Fibroblast of peridontal ligament (primary cell): ENCODE data around the gene AP4M1.

ENCODE experiments used
- DNase-seq: peaks from one replicate; pipeline ENCODE4 v3.0.0-alpha.2; 2010; ENCODE audit errors: extremely low read depth

The AP4M1 gene

GRCh38 chr7:100101016-100101862 lies at the start of gene AP4M1, which contains the start of gene MCM7:
Gene AP4M1 (plus strand): TSS chr7:100101643. CDS start chr7:100101715, 72 bp downstream.
Gene MCM7 (minus strand): TSS chr7:100101397. CDS start chr7:100101294, 103 bp downstream.
- DNase-seq: peak; percentile 97

DNA sequence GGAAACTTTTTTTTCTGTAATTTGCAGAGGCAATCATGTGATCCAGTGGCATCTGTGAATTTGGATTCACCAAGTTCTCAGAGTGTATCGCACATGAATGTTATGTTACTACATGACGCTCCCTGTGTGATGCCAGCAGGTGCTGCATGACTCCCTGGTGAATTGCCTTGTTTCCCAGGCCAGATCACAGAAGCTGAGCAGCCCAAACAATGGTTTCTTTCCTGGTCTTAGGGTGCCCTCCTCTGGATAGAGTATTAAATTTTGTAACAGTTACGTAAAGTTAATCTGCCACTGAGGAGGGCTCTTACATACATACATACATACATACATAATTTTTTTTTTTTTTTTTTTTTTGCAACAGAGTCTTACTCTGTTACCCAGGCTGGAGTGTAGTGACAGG lies 48.2 kb upstream of the AP4M1 start:
- peak; percentile 78 for DNase-seq

DNA sequence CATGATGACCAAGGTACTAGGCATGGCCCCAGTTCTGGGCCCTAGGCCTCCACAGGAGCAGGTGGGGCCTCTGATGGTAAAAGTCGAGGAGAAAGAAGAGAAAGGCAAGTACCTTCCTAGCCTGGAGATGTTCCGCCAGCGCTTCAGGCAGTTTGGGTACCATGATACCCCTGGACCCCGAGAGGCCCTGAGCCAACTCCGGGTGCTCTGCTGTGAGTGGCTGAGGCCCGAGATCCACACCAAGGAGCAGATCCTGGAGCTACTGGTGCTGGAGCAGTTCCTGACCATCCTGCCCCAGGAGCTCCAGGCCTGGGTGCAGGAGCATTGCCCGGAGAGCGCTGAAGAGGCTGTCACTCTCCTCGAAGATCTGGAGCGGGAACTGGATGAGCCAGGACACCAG lies 44.4 kb upstream of the AP4M1 start:
- no peak for DNase-seq

DNA sequence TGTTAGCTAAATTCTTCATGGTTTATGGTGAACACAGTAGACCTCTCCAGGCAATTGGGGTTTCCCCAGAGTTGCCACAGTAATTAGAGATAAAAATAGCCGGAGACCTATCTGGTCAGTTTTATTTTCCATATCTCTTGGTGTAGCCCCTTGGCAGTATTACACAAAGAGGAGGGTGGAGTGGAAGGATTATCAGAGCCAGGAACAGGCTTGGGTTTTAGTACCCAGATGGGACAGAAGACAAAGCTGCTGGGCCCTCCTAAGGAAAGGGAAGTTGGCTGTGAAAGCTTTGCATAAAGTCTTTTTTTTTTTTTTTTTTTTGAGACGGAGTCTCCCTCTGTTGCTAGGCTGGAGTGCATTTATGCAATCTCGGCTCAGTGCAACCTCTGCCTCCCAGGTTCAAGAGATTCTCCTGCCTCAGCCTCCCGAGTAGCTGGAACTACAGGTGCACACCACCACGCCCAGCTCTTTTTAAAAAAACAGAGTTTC lies 42.1 kb upstream of the AP4M1 start:
- no peak for DNase-seq

GRCh38 chr7:100061518-100062193 lies 39.8 kb upstream of the AP4M1 start:
- DNase-seq: no peak

DNA sequence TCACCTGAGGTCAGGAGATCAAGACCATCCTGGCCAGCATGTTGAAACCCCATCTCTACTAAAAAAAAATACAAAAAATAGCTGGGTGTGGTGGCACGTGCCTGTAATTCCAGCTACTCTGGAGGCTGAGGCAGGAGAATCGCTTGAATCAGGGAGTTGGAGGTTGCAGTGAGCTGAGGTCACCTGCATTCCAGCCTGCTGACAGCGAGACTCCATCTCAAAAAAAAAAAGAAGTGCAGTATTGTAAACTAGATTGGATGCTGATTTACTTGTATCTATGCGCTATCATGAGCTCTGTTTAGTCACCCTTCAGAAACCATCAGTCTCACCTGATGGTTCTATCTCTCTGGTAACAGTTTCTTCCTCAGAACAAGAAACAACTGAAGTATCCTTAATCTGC lies 38.1 kb upstream of the AP4M1 start:
- DNase-seq: no peak

- DNase-seq: no peak
These were observed 37.3 kb upstream of the AP4M1 start for GRCh38 chr7:100064162-100064561.

DNA sequence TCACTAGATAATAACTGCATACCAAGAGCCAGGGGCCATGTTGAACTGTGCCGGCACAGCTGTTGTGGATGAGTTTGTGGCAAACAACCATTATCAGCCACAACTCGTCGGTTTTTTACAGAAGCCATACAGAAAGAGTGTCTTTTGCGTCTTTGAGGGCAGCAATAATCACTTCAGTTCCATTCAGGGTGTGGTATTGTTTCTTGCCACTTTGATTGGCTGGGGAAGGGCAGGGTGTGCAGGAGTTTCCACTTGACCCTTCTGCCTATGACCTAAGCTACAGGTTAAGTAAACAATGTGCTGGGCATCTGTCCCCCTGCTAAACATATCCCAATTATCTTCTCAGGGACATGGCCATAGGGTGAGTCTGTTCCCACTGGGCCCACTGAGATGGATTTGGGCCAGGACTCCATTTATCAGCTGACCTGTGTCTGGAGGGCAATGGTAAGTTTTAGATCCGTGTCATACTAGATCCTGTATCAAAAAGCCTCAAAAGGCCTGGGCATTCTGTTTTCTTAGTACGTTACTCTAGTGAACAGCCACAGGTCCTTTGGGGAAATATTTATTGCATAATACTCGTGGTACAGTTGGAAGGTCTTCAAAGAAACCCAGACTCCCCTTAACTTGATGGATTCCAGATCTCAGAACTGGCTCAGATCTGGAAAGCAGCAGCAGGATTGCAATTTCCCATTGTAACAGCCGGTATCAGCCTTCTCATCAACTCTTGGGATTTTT lies 35.8 kb upstream of the AP4M1 start:
- peak; percentile 98 for DNase-seq

- no peak for DNase-seq
These were observed 34.5 kb upstream of the AP4M1 start for GRCh38 chr7:100066953-100067352.

DNA sequence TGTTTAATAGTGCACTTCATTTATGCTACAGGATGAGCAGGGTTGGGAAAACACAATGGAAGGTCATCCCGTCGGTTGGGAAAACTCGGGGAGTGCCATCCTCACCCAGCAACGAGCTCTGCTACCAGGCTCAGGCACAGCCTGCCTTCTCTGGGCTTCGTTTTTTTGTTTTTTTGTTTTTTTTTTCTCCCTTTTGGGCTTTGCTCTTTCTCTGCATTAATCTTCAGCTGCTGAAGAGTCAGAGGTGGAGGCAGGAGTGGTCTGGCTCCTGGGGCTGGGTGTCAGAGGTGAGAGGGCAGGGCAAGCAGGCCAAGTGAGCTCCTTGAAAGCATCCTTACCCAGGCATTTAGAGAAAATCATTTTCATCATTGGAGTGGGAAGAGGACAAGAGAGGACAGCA lies 31.5 kb upstream of the AP4M1 start:
- DNase-seq: no peak

- no peak for DNase-seq
These were observed 30.3 kb upstream of the AP4M1 start for GRCh38 chr7:100071018-100071723.

DNA sequence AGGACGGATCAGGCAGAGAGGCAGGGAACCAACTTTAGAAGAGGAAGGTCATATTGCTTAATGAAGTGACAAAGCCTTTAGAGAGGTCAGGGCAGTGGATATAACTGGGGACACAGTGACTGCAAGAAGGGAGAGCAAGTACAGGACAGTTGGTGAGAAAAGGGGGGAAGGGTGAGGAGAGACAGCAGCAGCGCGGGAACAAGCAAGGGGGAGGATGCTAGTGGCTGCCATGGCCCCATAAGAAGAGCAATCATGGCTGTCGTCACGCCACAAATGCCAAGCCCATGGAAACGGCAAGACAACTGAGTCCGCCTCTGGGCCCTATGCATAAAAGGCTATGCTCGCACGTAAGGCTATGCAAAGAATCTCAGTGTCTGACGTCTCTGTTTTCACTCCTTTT lies 29.0 kb upstream of the AP4M1 start:
- DNase-seq: no peak

- no peak for DNase-seq
These were observed 26.6 kb upstream of the AP4M1 start for GRCh38 chr7:100074841-100075240.

- no peak for DNase-seq
These were observed 26.0 kb upstream of the AP4M1 start for GRCh38 chr7:100075418-100075817.

DNA sequence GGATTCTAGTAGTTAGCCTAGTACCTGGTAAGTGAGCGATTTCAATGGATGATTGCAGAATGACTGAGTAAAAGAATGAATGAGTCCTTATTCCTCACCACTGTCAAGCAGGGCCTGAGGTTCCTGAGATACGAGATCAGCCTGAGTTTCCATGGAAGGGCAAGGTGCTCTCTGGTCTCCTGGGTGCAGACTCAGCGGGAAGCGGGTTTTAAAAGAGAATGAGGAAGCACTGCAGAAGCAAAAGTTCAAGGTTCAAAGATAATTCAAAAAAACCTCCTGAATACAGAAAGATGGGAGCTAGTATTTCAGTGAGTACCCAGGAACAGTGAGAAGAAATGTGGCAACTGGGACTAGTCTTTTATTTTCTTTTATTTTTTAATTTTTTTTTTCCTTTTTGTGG lies 24.2 kb upstream of the AP4M1 start:
- no peak for DNase-seq

GRCh38 chr7:100079024-100079560 lies 22.4 kb upstream of the AP4M1 start:
- no peak for DNase-seq

GRCh38 chr7:100080907-100081534 lies 20.4 kb upstream of the AP4M1 start:
- DNase-seq: peak; percentile 15

- DNase-seq: peak; percentile 99
These were observed 19.8 kb upstream of the AP4M1 start, which contains the start of gene ZNF3 for GRCh38 chr7:100081535-100082102. Gene ZNF3 (minus strand): TSS chr7:100081723. CDS start chr7:100077357, 4,366 bp downstream.

- DNase-seq: no peak
These were observed 18.5 kb upstream of the AP4M1 start for GRCh38 chr7:100082978-100083377.

DNA sequence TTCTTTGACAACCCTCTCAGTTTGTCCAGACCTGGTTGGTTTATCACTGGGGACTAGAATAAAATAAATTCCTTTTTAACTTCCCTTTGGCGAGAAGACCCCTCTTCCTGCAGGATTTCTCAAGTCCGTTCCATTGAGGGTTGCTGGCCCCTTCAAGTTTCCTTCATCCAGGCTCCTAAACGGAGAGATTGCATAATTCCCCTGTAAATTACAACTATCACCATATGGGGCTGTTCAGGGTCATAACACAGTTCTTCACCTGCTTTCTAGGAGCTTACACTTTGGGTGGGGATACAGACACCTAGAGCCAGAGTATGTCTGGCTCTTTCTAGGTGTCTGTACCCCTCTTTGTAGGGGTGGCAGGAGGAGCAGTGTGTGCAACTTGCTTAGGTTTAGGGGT lies 15.9 kb upstream of the AP4M1 start:
- no peak for DNase-seq
